T-helper 2 cell treated with Interferon-gamma antibody and Interleukin-4, amounts not matched to agents 5 μg/mL and 100 μg/mL, for 36 hours (primary cell): ENCODE results near the gene LPIN3.
A peak's percentile ranks its signal among the peaks of the same experiment; 100 is the strongest.

Experiments
- DNase-seq: peaks from one replicate; pipeline ENCODE4 v3.0.0; 2021; ENCODE audit warnings: low spot score
- H3K27ac Mint-ChIP-seq: one replicate; pipeline ENCODE4 v1.8.0; 2021; ENCODE audit warnings: mild to moderate bottlenecking, mixed read lengths
- H3K27me3 Mint-ChIP-seq: one replicate; pipeline ENCODE4 v1.8.0; 2021; ENCODE audit warnings: low read depth, mixed read lengths
- H3K36me3 Mint-ChIP-seq: one replicate; pipeline ENCODE4 v1.8.0; 2021; ENCODE audit warnings: low read depth, mixed read lengths
- H3K4me1 Mint-ChIP-seq: one replicate; pipeline ENCODE4 v1.8.0; 2021; ENCODE audit warnings: low read depth, mixed read lengths
- H3K4me3 Mint-ChIP-seq: one replicate; pipeline ENCODE4 v1.8.0; 2022; ENCODE audit warnings: mild to moderate bottlenecking, moderate library complexity, mixed read lengths
- H3K9me3 Mint-ChIP-seq: one replicate; pipeline ENCODE4 v1.8.0; 2021; ENCODE audit warnings: mixed read lengths

The LPIN3 gene

DNA sequence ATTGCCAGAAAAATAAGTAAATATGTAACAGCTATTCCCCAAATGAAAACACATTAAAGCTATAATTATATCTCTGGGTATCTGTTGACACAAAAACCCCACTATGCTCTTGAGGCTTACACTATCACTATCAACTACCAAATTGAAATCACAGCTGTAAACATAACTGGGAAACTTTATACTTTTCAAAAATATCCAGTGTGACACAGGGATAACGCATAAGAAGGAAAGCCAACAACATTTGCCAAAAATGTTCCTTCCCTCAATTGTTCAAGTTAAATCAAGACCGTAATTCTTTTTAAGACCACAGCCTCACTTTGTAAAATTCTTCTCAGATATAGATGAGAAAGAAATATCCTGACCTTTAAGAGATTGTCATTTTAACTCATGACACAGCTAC lies 26.2 kb upstream of the LPIN3 start:
- Mint-ChIP-seq H3K36me3 (peaks cover 2% of the 10 kb centered on the region), H3K4me3 (no peak overlapping the region), H3K27ac (no peak overlapping the region), H3K9me3 (no peaks in the 10 kb centered on the region), H3K27me3 (peaks cover 5% of the 10 kb centered on the region), H3K4me1 (peaks cover 25% of the 10 kb centered on the region)
- no peak for DNase-seq

DNA sequence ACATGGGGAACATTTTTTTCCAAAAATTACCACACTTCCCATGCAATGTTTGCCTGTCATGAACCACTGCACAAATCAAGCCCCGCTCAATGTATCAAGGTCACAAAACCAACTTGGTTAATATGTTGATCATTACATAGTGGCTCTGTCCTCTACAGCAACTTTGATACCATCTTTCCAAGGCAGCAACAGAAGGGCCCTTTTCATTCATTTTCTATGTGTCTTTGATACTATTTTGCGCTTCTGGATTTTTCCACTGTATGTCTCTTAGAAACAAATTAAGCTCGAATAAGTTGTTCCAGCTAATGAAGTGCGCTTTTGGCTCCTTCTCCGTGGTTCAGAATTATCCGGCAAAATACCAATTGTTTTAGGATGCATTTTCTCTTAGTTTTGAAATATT lies 24.6 kb upstream of the LPIN3 start:
- H3K36me3 Mint-ChIP-seq: peaks cover 2% of the 10 kb centered on the region
- H3K27me3 Mint-ChIP-seq: peaks cover 7% of the 10 kb centered on the region
- no peak for DNase-seq
- peaks cover 26% of the 10 kb centered on the region for H3K4me1 Mint-ChIP-seq
- H3K4me3 Mint-ChIP-seq: peak overlapping the region; percentile 86
- H3K27ac Mint-ChIP-seq: no peak overlapping the region
- H3K9me3 Mint-ChIP-seq: no peaks in the 10 kb centered on the region

DNA sequence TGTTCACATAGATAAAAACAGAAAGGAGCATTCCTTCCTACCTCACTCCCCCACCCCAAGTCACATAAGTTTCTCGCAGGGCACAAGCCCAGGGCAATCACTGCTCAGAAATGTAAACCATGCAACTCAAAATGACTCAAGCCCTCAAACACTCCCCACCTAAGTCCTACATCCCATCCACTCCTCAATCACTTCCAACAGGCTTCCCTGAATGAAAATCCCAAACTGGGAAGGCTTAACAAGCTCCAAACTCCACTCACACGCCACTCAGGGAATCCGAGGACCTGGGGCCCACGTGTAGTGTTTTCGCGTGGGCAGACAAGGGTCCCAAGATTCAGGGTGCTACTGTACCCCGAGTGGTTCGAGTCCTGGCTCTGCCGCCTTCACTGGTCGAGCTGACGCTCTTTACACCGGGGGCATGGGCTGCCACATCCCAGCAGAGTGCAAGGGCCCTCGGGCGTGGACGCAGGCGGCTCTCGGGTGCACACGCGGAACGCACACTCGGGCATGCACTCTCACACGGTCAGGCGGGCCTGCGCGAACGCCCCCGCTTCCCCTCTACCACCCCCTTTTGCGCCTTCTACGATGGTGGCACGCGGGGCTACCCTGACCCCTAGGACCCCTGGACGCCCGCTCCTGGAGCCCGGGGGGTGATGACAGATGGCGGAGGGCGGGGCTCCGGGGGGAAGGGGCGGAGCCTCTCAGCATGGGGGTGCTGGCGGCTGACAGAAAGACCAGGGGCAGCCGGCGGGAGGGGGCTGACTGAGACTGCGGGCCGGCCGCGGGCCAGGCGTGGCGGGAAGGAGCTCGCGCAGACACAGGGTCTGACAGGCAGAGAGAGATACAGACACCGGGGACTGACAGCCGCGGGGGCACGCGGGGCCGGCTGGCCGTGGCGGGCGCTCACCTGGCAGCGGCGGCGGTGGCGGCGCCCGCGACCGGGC lies 23.7 kb upstream of the LPIN3 start:
- peak; percentile 55 for DNase-seq
- Mint-ChIP-seq H3K9me3 (no peaks in the 10 kb centered on the region), H3K27me3 (peaks cover 7% of the 10 kb centered on the region), H3K27ac (peak overlapping the region; percentile 73), H3K4me1 (peaks cover 26% of the 10 kb centered on the region), H3K4me3 (peak overlapping the region; percentile 86), H3K36me3 (peaks cover under 1% of the 10 kb centered on the region)

DNA sequence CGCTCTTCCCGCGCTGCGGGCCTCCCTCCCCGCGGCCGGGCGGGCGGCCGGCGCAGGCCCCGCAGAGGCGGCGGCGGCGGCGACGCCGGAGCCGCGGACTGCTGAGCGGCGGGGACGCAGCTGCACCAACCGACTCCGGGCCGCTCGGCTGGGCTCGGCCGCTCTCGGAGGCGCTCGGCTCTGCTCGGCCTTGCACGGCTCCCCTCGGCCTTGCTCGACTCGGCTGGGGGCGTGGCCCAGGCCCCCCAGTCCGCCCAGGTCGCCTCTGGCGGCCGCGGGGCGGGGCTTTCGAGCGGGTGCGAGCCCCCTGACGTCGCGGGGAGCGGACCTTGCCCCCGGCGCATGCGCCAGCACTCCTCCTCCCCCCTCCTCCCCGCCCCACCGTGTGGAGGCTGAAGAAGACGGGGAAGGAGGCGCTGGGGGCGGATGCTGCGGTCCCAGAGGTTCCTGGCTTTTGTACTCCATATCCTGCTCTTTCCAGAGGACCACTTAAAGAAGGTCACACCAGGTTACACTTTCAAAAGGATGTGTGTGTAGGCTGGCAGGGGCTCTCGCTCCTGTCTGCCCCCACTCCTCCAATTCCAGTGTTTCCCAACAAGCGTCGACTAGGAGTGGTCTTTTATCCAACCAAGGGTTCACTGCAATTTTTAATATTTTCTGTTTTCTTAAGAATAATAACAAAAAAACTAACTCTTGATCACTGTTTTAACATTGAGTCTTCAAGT lies 22.9 kb upstream of the LPIN3 start, which contains the start of gene ZHX3:
Gene ZHX3, minus strand, starts transcription at position 186 of the 725 bp plus-strand sequence. CDS start 112,815 bp downstream, outside the sequence.
- DNase-seq: peak; percentile 96
- H3K4me1 Mint-ChIP-seq: peaks cover 26% of the 10 kb centered on the region
- H3K4me3 Mint-ChIP-seq: peak within 1 kb of the TSS; percentile 86
- H3K36me3 Mint-ChIP-seq: no peaks in the 10 kb centered on the region
- H3K27ac Mint-ChIP-seq: peak within 1 kb of the TSS; percentile 73
- no peaks in the 10 kb centered on the region for H3K9me3 Mint-ChIP-seq
- H3K27me3 Mint-ChIP-seq: peaks cover 7% of the 10 kb centered on the region

DNA sequence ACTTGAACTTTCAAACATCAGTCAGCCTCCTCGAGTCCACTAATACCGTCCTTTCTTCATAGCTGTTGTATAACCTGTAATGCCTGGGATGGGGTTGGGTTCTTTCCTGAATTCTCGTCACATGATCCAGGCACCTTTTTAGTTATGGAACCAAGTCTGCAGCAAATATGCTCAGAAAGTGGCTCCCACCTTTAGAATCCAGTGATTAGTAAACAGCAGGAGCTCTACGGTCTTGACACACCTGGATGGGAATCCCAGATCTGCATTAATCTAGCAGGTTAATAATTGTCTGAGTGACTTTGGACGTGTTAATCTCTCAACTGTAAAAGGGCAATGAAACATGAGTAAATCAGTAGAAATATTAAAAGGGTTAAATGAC lies 22.4 kb upstream of the LPIN3 start:
- DNase-seq: no peak
- Mint-ChIP-seq H3K4me3 (peak overlapping the region; percentile 70), H3K36me3 (no peaks in the 10 kb centered on the region), H3K27me3 (peaks cover 7% of the 10 kb centered on the region), H3K9me3 (no peaks in the 10 kb centered on the region), H3K4me1 (peaks cover 26% of the 10 kb centered on the region), H3K27ac (no peak overlapping the region)

DNA sequence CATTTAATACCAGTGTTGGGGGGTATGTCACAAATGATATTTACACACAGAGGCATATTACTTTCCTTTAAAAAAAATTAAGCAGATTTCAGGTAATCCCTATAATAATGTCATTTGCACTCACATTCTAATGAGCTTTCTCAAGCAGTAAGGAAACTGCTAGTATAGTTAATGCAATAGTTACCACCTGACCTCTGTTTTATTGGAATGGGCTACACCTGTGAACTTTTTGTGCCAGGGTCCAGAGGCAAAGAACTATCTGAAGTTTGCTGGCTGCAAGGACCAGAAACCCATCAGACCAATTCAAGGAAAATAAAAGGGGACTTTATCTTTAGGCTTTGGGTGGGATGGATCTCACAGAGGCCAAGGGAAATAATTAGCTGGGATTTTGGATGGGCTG lies 20.2 kb upstream of the LPIN3 start:
- peaks cover 22% of the 10 kb centered on the region for H3K4me1 Mint-ChIP-seq
- H3K36me3 Mint-ChIP-seq: no peaks in the 10 kb centered on the region
- peaks cover 8% of the 10 kb centered on the region for H3K27me3 Mint-ChIP-seq
- no peak overlapping the region for H3K27ac Mint-ChIP-seq
- no peak overlapping the region for H3K4me3 Mint-ChIP-seq
- no peak for DNase-seq
- H3K9me3 Mint-ChIP-seq: no peaks in the 10 kb centered on the region

DNA sequence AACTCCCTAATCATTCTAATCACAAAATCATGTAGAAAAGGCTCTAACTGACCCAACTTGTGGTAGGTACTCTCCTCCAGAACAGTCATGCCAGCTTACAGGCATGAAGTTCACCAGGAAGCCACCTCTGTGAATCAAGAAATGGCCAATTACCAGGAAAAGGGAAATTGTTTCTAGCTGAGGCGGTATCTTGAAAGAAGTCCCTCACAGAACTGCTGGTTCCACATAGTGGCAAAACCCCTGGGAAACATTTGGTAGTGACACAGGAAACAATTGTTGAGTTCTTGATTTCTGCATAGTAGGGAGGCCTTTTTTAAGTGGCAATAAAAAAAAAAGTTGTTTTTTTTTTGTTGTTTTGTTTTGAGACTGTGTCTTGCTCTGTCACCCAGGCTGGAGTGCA lies 19.6 kb upstream of the LPIN3 start:
- no peak overlapping the region for H3K27ac Mint-ChIP-seq
- H3K9me3 Mint-ChIP-seq: no peaks in the 10 kb centered on the region
- peaks cover 19% of the 10 kb centered on the region for H3K4me1 Mint-ChIP-seq
- no peak for DNase-seq
- peaks cover 8% of the 10 kb centered on the region for H3K27me3 Mint-ChIP-seq
- H3K36me3 Mint-ChIP-seq: no peaks in the 10 kb centered on the region
- no peak overlapping the region for H3K4me3 Mint-ChIP-seq

DNA sequence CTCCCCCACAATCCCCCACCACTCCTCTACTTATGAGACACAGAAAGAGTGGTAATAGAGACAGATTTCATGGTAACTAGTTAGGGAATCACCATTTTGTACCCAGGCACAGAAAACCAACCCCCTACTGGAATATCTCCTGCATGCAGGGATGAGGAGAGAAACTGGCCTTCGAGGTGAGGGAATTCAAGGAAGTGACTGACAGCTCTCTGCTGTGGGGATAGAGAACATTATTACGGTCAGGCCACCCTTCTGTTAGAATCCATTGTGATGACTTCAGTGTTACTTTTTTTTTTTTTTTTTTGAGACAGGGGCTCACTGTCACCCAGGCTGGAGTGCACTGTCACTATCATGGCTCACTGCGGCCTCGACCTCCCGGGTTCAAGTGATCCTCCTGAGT lies 13.4 kb upstream of the LPIN3 start:
- DNase-seq: no peak
- Mint-ChIP-seq H3K27me3 (peaks cover 2% of the 10 kb centered on the region), H3K27ac (no peak overlapping the region), H3K9me3 (no peaks in the 10 kb centered on the region), H3K36me3 (no peaks in the 10 kb centered on the region), H3K4me3 (no peak overlapping the region), H3K4me1 (peaks cover 12% of the 10 kb centered on the region)

DNA sequence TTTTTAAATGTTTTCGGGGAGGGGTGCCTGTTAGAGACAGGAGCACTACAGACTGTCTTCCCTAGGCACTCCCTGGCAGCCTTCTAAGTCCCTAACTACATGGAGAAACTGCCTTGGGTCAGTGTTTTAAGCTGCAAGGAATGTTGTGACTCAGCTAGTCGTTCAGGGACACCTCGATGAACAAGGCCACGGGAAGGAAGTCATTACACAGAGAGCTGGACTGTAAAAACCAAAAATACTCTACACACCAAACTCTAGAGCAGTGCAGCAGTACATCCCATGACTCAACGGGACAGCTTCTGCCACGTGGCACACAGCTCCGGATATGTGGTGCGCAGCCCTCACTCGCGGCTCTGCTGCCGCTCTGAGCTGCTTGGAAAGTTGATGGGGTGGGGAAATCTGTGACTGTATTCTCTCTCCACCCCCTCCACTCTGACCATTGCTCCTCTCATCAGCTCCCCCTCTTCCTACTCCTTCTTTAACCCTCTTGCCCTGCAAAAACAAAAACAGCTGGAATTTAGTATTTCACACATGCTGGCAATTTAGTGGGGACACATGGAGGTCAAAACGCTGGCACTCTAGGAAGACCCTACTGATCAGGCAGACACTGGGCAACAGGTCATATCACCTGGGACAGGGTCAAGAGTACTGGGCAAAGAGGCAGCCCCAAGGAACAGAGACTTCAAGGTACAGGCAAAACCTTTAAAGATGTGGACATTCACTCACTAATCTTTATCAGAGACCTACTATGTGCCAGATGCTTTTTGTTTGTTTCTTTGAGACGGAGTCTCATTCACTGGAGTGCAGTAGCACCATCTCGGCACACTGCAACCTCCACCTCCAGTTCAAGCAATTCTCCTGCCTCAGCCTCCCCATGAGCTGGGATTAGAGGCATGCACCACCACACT lies 10.9 kb upstream of the LPIN3 start:
- Mint-ChIP-seq H3K9me3 (no peaks in the 10 kb centered on the region), H3K36me3 (no peaks in the 10 kb centered on the region), H3K27ac (peak overlapping the region; percentile 42), H3K4me3 (peak overlapping the region; percentile 39), H3K27me3 (peaks cover 2% of the 10 kb centered on the region), H3K4me1 (peaks cover 12% of the 10 kb centered on the region)
- peak; percentile 65 for DNase-seq

DNA sequence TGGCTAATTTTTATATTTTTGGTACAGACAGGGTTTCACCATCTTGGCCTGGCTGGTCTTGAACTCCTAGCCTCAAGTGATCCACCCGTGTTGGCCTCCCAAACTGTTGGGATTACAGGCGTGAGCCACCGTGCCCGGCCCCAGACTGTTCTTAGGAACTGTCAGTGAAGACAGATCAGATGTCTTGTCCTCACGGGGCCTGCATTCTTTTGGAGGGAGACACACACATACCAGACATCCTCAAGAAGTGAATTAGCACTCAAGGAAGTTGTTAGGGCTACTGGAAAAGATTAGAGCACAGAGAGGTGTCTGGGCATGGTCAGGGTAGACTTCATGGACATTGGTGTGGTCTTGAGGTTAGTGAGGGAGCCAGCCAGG lies 10.3 kb upstream of the LPIN3 start:
- H3K27ac Mint-ChIP-seq: no peak overlapping the region
- DNase-seq: no peak
- no peak overlapping the region for H3K4me3 Mint-ChIP-seq
- no peaks in the 10 kb centered on the region for H3K9me3 Mint-ChIP-seq
- H3K27me3 Mint-ChIP-seq: peaks cover 2% of the 10 kb centered on the region
- H3K36me3 Mint-ChIP-seq: no peaks in the 10 kb centered on the region
- H3K4me1 Mint-ChIP-seq: peaks cover 12% of the 10 kb centered on the region

DNA sequence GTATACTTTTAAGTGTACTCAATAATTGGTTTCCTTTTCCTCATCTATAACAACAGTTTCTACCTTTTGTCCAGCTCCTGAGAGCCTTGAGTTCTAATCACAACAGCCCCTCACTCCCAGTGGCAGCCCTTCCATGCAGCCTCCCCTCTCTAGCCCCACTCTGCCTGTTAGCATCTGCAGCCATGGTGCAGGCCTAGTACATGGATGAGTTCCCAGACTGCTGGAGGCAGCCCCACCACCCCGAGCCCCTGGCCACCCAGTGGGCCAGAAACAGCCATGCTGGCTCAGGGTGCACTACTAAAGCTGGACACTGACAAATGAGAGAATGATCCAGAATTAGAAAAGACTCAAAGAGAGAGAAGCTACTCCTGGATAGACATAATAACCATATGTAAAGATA lies 9.7 kb upstream of the LPIN3 start:
- Mint-ChIP-seq H3K4me1 (peaks cover 12% of the 10 kb centered on the region), H3K36me3 (no peaks in the 10 kb centered on the region), H3K27ac (no peak overlapping the region), H3K27me3 (no peaks in the 10 kb centered on the region), H3K9me3 (no peaks in the 10 kb centered on the region), H3K4me3 (no peak overlapping the region)
- no peak for DNase-seq

DNA sequence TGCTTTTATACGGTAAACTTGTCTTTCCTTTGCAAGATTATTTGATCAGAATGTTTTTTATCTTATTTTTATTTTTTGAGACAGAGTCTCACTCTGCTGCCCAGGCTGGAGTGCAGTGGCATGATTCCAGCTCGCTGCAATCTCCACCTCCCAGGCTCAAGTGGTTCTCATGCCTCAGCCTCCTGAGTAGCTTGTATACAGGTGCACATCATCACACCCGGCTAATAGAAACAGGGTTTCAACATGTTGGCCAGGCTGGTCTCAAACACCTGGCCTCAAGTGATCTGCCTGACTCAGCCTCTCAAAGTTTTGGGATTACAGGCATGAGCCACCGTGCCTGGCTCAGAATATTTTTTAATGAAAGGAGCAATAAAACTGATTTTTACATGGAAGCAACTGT lies 8.9 kb upstream of the LPIN3 start:
- Mint-ChIP-seq H3K9me3 (no peaks in the 10 kb centered on the region), H3K4me1 (peaks cover 12% of the 10 kb centered on the region), H3K4me3 (no peak overlapping the region), H3K36me3 (no peaks in the 10 kb centered on the region), H3K27me3 (no peaks in the 10 kb centered on the region), H3K27ac (no peak overlapping the region)
- DNase-seq: no peak

DNA sequence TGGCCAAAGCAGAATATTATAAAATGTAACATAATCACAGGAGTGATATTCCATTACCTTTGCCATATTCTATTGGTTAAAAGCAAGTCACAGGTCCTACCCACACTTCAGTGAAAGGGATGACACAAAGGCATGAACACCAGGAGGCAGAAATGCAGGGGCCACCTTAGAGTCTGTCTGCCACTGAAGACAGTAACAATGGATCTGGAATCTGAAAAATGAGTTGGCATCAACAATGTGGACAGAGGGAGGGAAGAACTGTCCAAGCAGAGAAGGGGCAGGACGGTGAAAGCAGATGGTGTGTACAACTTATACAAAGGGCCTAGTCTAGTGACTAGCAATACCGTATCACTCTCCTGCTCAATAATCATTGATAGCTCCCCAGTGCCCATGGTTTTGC lies 6.6 kb upstream of the LPIN3 start:
- no peak overlapping the region for H3K27ac Mint-ChIP-seq
- peaks cover 9% of the 10 kb centered on the region for H3K4me1 Mint-ChIP-seq
- no peaks in the 10 kb centered on the region for H3K36me3 Mint-ChIP-seq
- DNase-seq: no peak
- no peak overlapping the region for H3K4me3 Mint-ChIP-seq
- H3K27me3 Mint-ChIP-seq: peaks cover 3% of the 10 kb centered on the region
- H3K9me3 Mint-ChIP-seq: no peaks in the 10 kb centered on the region
